Dermis blood vessel endothelial cell (primary cell): ENCODE results near the gene SNAPIN. TPM values are rescaled to one million over a fixed set of nuclear protein-coding genes. Genes with fewer than 3 reads are reported as not detected.
"Not testable (repeated sequence)": the region's sequence is repeated elsewhere in the genome, so short reads cannot be mapped to it uniquely, and the experiment has no call there.

Source experiments
- DNase-seq: peaks from one replicate; pipeline ENCODE4 v3.0.0; 2010
- total RNA-seq: library from RNA; depleted of rRNA; stranded (reverse); fragments of >200 nt; gene quantifications from 2 replicates; pipeline ENCODE4 v1.2.3, GENCODE V29; 2014

Gene SNAPIN
- total RNA-seq, 1 donor from 2014 or later, result 60.8 TPM

DNA sequence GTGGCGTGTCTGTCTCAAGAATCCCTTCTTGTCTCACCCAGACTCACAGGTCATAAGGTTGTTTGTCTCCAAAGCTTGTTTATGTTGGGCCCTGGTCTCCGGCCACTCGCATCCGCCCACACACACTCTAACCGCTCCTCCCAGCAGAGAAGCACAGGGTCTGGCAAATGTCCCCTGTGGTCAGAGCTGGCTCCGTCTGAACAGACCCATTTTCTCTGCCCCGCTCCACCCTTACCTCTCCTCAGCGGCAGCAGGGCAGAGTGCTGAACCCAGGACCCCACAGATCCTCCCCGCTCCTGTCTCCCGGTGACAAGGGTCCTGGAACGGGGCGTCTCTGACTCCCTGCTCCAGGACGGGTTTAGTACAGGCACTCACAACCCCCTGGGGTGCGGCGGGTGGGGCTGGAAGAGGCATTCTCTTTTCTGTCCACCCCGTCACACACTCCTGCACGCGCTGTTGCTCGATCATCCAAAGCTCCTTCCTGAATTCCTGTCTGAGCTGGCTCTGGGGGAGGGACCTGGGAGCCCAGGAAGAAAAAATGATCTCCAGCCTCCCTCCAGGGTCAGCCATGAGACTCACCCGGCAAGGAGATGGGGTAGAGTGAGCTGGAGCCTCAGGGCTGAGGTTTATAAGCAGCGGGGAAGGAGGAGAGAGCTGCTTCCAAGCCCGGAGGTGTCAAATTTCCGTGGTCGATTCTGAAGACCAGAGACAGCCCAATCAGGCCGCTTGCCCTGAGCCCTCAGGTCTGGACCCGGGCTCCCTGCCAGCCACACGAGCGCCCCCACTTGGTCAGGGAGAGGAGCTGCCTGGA, 31.4 kb upstream of the SNAPIN start, which contains the start of gene S100A13:
TSS of gene S100A13 (minus strand) at position 602 of the 811 bp plus-strand sequence. CDS start 1,033 bp downstream, outside the sequence.
- DNase-seq, result peak; percentile 97

DNA sequence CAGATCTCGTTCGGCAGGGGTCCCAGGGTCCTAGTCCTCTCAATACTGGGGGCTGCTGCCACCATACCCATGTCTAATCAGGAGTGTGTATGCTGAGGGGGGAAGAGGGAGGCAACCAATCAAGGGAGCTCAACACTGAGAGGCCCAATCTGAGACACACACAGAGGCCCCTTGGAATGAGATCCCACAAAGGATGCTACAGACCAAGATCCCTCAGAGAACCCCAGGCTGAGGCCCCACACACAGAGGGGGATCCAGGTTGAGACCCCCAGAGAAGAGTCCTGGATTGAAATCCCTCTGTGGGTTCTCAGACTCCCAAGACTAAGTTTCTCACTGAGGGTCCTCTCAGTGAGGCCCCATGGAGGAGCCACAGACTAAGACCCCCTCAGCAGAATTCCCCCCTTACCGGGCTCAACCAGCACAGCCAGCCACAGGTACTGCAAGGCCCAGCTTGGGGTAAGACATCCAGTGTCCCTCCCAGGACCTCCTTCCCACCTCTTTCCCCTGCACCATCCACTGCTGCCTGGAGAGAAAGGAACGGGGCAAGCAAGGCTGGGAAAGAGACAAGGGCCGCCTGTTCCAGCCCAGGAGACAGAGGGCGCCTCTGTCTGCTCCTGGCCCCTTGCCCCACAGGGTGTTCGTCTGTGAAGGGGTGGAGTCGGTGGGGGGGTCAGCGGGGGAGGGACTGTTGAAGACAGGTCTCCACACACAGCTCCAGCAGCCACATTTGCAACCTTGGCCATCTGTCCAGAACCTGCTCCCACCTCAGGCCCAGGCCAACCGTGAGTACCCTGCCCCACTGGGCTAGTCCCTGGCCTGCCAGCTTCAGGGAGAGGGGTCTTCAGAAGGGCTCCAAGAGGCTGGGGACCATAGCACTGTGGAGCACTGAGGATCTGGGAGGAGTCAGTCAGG, 30.5 kb upstream of the SNAPIN start, which contains the start of gene S100A1:
TSS of gene S100A1 (plus strand) at position 720 of the 912 bp plus-strand sequence. CDS start 2,088 bp downstream, outside the sequence.
- no peak for DNase-seq

DNA sequence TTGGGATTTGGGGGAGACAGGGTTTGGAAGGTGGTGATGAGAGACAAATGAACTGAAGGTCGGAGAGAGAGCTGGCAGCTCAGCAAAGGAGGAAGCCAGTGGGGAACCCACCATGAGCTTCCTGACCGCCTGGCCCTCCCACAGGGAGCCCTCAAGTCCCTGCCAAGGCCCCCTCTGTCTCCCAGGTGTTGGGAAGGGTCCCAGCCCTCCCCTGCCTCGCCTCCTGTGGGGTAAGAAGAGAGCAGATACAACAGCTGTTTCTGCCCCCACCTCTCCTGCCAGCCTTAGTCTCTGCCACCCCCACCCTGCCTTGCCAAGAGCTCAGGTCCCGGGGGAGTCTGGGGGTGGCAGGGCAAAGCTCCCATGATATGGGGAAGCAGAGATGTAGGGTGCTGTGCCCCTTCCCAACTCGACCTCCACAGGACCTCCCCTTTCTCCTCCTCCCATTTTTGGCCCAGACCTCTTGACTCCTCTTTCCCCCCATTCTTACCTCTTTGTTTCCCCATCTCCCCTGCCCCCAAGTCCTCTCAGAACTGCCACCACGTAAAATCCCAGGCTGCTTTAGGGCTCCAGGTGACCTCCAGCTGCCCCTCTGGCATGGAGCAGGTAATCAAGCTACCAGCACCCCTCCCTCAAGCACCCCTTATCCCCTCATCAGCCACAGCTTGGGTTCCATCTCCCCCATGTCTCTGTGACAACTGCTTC, 29.7 kb upstream of the SNAPIN start:
- no peak for DNase-seq

GRCh38 chr1:153629343-153629665, 29.2 kb upstream of the SNAPIN start:
- no peak for DNase-seq

DNA sequence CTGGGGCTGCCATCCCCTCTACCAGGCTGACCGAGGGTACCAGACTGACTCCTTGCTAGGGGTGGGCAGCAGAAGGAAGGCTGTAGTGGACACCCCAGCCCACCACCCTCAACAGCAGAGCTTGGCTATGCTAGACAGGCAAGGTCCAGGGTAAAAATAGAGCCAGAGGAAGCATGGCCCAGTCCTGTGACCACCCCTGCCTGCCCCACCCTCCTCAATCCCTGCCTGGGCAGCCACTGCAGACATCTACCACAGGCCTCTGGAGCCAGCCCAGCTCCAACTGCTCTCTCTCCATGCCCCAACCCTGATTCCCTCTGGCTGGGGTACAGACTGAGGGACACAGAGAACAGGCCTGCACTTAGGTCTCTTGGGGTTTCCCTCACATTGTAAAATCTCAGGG, 28.5 kb upstream of the SNAPIN start:
- no peak for DNase-seq

GRCh38 chr1:153630384-153630783, 28.1 kb upstream of the SNAPIN start:
- DNase-seq, result no peak

DNA sequence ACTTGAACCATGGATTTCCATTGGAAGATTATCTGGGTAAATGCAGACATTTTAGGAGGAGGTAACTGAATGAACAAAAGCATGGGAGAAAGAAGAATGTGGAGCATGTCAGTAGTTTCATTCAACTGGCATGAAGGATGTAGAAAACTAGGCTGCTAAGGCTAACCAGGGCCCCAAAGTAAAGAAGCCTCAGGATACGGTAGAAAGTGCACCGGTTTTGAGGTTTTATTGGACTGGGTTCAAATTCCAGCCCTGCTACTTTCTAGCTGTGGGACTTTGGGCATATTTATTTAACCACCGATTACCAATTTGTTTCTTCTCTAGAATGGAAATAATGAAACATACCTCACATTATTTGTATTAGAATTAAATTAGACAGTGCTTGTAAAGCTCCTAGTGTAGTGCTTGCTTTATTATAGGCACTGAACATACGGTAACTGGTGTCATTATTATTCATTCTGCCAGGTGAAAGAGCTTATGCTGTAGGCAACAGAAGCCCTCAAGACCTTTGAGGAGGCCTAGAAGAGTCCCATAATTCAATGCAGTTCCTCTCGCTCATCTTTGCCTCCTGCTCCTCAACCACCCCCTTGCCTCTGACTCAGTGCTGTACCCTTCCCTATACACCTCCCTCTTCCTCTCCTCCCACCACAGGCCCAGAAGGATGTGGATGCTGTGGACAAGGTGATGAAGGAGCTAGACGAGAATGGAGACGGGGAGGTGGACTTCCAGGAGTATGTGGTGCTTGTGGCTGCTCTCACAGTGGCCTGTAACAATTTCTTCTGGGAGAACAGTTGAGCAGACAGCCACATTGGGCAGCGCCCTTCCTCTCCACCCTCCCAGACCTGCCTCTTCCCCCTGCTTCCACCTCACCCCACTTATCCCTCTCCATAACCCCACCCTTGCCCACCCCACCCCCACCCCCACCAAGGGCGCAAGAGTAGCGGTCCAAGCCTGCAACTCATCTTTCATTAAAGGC, 27.2 kb upstream of the SNAPIN start:
- no peak for DNase-seq

GRCh38 chr1:153633161-153633753, 25.2 kb upstream of the SNAPIN start:
- DNase-seq, result no peak

DNA sequence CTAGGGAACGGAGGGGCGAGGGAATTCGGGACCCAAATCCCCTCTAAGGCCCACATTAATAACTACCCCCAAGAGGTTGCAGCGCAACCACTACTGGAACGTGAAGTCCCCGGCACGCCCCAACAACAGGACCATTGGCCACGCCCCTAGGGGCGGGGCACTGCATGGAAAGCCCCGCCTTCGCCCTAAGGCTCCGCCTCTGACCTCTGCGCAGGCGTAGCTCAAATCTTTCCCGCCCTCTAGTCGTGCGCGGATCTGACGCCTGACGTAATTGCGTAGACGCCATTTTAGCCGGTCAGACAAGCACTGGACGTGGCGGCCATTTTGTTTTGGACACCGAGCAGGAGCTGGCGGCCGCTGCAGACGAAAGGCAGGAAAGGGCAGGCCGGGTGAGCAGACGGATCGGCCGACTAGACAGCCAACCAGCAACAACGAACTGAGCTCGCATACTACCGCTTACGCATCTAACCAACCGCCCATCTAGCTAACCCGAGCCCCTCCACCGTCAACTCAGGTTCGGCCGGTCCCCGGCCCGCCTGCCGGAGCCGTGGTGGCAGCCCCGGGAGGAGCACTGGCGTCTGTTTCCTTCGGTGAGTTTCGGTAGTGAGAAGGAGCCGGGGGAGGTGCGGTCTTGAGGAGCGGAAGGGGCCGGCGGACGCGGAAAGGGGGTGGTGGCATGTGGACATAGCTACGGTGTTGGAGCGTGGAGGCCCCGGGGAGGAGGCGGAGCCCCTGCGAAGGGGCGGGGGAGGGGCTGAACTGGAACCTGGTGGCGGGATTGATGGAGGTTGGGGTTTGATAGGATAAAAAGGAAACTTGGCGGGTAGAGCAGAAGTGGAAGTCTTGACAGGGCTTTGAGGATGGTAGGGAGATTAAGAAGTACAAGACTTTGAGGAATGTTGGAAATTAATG, 24.5 kb upstream of the SNAPIN start, which contains the start of gene CHTOP:
TSS of gene CHTOP (plus strand) at position 313 of the 912 bp plus-strand sequence. CDS start 2,523 bp downstream, outside the sequence.
- peak; percentile 100 for DNase-seq

- no peak for DNase-seq
Measured at GRCh38 chr1:153635872-153636271, 22.6 kb upstream of the SNAPIN start.

DNA sequence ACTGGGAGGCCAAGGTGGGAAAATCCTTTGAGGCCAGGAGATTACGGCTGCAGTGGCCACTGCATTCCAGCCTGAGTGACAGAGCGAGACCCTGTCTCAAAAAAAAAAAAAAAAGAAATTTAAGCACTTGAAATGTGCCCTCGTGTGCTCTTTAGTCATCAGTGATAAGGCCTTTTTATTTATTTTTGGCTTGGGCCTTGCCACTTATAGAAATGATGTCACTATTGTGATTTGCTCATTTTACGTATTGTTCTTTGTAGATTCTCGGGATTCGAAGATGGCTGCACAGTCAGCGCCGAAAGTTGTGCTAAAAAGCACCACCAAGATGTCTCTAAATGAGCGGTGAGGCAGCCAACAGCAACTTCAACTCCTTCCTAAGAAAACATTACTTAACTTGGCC, 22.2 kb upstream of the SNAPIN start:
- DNase-seq, result no peak

DNA sequence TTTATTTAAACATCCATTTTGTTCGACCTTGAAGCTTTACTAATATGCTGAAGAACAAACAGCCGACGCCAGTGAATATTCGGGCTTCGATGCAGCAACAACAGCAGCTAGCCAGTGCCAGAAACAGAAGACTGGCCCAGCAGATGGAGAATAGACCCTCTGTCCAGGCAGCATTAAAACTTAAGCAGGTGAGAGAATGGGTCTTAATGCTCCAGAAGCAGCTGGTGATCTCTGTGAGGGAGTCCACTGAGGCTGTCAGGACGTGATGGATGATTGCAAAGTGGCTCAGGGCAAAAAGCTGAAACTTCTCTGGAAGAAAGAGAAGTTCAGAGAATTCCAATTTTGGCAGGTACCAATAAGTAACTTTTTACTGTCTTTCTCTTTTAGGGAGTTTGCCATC, 20.2 kb upstream of the SNAPIN start:
- DNase-seq, result no peak

- DNase-seq, result no peak
Measured at GRCh38 chr1:153639280-153639679, 19.2 kb upstream of the SNAPIN start.

GRCh38 chr1:153640213-153640612, 18.3 kb upstream of the SNAPIN start:
- not testable (repeated sequence) for DNase-seq

GRCh38 chr1:153640861-153641260, 17.6 kb upstream of the SNAPIN start:
- no peak for DNase-seq

- no peak for DNase-seq
Measured at GRCh38 chr1:153642161-153642560, 16.3 kb upstream of the SNAPIN start.

DNA sequence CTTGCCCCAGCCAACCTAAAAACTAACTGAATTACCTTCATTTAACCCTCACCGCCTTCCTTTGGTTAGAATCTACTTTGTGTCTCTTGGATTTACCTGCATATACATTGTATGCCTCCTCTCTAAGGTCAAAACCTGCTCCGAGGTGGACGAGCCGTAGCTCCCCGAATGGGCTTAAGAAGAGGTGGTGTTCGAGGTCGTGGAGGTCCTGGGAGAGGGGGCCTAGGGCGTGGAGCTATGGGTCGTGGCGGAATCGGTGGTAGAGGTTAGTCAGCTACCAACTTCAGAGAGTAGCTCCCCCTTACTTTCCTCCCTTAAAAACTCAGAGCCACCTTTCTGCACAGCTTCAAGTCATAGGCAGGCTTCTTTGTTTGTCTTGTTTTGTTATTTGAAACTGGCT, 15.4 kb upstream of the SNAPIN start:
- no peak for DNase-seq

- DNase-seq, result no peak
Measured at GRCh38 chr1:153643816-153644215, 14.7 kb upstream of the SNAPIN start.

GRCh38 chr1:153646672-153647345, 11.7 kb upstream of the SNAPIN start:
- no peak for DNase-seq
